GM19025 (cell line): Measurements from ENCODE around the gene ZMYND10.

Experiments
- ATAC-seq: cut with Tn5 transposase; IDR thresholded peaks from one replicate; pipeline ENCODE4 v1.9.1; 2021; ENCODE audit warnings: mild to moderate bottlenecking, low read depth, moderate library complexity; ENCODE audit not compliant: unreplicated experiment

The ZMYND10 gene

DNA sequence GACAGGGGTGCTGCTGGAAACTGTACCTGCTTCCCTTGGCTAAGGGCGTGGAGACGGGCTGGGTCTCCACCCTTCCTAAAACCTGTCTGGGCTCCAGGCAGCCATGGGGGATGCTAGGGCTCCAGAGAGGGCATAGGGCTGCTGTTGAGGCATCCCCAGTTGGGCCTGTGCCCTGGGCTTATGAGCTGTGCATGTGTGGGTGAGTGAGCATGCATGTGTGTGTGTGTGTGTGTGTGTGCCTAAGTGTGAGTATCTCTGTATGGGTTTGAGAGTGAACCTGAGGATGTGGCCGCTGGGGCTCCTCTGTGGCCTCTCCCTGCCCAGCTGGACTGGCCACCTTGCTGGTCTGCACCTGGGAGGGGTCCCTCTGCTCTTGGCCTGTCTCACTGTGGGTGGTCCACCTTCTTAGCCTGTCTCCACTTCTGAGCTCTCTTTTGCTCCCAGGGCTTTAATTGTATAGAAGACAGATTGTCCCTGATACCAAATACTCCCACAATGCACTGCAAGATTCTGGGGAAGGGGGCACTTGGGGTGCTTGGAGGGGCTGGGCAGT lies 25.7 kb upstream of the ZMYND10 start:
- no peak for ATAC-seq

- ATAC-seq, result no peak
Observed at GRCh38 chr3:50370594-50370993, 25.1 kb upstream of the ZMYND10 start.

- ATAC-seq, result no peak
Observed at GRCh38 chr3:50369012-50369670, 23.6 kb upstream of the ZMYND10 start.

DNA sequence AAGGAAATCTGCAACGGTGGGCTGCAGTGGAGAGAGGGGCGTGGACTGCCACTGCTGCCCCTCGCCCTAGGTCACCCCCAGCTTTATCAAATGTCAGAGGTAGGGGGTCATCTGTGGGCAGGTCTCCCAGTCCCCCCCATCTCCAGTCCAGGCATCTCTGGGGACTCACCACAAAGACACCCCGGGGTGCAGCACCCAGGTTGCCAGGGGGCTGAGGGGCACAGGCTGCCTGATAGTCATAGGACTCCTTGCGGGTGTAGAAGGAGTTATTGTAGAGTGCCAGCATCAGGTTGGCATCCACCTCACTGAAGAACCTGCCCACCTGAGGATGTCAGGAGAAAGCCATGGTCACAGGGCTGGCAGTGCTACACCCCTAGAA lies 20.3 kb upstream of the ZMYND10 start:
- ATAC-seq, result no peak

DNA sequence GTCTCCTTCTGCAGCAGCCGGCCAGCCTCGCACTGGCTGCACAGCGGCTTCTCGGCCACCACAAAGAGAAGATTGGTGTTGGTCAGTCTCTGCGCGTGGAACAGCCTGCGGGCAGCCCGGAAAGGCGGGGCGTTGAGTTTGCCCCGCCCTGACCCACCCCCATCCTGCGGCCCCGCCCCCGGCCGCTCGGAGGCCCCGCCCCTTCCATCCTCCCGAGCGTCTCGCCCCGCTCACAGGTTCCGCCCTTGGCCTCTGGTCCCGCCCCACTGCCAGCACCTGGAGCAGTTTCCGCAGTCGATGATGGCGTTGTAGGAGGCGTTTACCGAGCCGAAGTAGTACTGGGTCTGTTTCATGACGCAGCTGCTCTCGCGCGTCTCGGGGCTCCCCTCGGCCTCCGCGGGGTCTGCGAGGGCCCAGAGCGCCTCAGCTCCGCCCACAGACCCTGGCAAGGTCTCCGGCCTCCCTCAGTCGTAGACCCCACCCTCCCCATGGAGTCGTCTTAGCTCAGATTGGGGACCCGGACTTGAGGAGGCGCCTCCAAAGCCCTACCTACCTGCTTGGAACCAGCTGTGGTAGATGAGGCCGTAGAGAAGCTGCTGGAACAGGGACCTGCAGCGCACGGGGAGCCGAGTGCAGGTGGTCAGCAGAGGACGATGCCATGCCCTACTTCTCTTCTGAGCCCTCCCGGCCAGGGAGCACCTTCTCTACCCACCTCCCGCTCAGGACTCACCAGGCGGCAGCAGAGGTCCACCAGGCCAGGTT lies 19.7 kb upstream of the ZMYND10 start:
- peak; percentile 82 for ATAC-seq

DNA sequence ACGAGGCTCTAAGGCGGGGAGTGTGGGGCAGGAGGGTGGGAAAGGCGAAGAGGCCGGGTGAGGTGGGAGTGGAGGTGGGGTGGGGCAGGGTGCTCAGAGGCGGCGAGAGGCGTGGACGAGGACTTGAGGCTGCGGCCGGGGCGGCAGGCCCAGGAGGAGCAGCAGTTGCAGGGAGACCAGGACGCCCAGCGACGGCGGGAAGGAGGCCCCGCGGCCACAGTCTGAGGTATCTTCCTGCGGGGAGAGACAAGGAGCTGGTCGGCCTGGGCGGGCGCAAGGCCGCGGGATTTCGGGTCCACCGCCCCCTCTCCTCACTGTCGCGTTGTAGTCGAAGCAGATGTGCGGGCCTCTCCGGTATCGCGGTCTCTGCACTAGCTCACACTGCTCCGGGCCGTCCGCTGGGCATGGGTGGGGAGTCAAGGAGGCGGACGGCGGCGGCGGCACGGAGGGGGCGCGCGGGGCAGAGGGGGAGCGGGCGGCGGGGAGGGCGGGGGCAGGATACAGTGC lies 19.1 kb upstream of the ZMYND10 start:
- peak; percentile 8 for ATAC-seq

DNA sequence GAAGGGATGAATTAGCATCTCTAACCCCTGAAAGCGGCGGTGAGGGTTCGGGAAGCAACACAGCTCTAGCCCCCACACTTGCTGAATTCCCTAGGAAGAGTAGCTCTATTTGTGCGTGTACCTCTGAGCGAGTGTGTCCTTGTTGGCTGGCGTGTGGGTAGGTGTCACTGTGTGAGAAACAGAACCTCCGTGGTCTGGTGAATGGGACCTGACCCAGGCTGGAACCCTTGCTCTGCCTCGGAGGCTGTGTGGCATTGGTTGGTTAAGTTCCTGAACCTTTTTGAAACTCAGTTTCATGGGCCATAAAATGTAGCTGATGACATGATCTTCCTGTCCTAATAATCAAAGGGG lies 14.2 kb upstream of the ZMYND10 start:
- peak; percentile 3 for ATAC-seq

GRCh38 chr3:50358911-50359759 lies 13.6 kb upstream of the ZMYND10 start, which contains the start of gene TMEM115:
TMEM115 (minus strand) TSS chr3:50359521; CDS start chr3:50359063, 458 bp downstream.
- peak; percentile 99 for ATAC-seq

- ATAC-seq, result no peak
Observed at GRCh38 chr3:50358355-50358910, 12.9 kb upstream of the ZMYND10 start.

GRCh38 chr3:50357481-50357880 lies 11.9 kb upstream of the ZMYND10 start:
- ATAC-seq, result no peak

GRCh38 chr3:50356553-50356952 lies 11.0 kb upstream of the ZMYND10 start:
- ATAC-seq, result no peak

GRCh38 chr3:50355829-50356552 lies 10.5 kb upstream of the ZMYND10 start:
- ATAC-seq, result no peak

- ATAC-seq, result no peak
Observed at GRCh38 chr3:50354850-50355249, 9.3 kb upstream of the ZMYND10 start.

- no peak for ATAC-seq
Observed at GRCh38 chr3:50354186-50354764, 8.7 kb upstream of the ZMYND10 start.

GRCh38 chr3:50353245-50354004 lies 7.9 kb upstream of the ZMYND10 start:
- ATAC-seq, result no peak

GRCh38 chr3:50352781-50353180 lies 7.2 kb upstream of the ZMYND10 start:
- ATAC-seq, result no peak

- no peak for ATAC-seq
Observed at GRCh38 chr3:50351323-50351697, 5.8 kb upstream of the ZMYND10 start.

GRCh38 chr3:50350527-50351322 lies 5.2 kb upstream of the ZMYND10 start, which contains the start of the genes CYB561D2 and NPRL2:
CYB561D2 (plus strand) TSS chr3:50350862; CDS start chr3:50351434, 572 bp downstream.
NPRL2 (minus strand) TSS chr3:50350775; CDS start chr3:50350652, 123 bp downstream.
- peak; percentile 87 for ATAC-seq
